Hepatic stellate cell (primary cell): Measurements from ENCODE around the gene FBXW8.

Source experiments
- DNase-seq: peaks from one replicate; pipeline ENCODE4 v3.0.0; 2011; ENCODE audit warnings: low spot score

Gene FBXW8

GRCh38 chr12:116990971-116991966 lies 80.5 kb downstream of the FBXW8 start:
- peak; percentile 41 for DNase-seq

GRCh38 chr12:116996093-116996492 lies 85.3 kb downstream of the FBXW8 start:
- DNase-seq, result no peak

GRCh38 chr12:116996621-116997020 lies 85.9 kb downstream of the FBXW8 start:
- DNase-seq, result no peak

GRCh38 chr12:116999066-116999465 lies 88.3 kb downstream of the FBXW8 start:
- DNase-seq, result no peak

GRCh38 chr12:117000316-117000715 lies 89.6 kb downstream of the FBXW8 start:
- no peak for DNase-seq

- DNase-seq, result no peak
Measured at GRCh38 chr12:117002051-117002817, 91.5 kb downstream of the FBXW8 start.

GRCh38 chr12:117003883-117004404 lies 93.2 kb downstream of the FBXW8 start:
- DNase-seq, result no peak

- no peak for DNase-seq
Measured at GRCh38 chr12:117005417-117006046, 94.8 kb downstream of the FBXW8 start.

- no peak for DNase-seq
Measured at GRCh38 chr12:117006333-117006732, 95.6 kb downstream of the FBXW8 start.

GRCh38 chr12:117007577-117007976 lies 96.8 kb downstream of the FBXW8 start:
- DNase-seq, result no peak

- DNase-seq, result no peak
Measured at GRCh38 chr12:117009759-117010158, 99.0 kb downstream of the FBXW8 start.

GRCh38 chr12:117010693-117011451 lies 100.1 kb downstream of the FBXW8 start:
- no peak for DNase-seq

- peak; percentile 73 for DNase-seq
Measured at GRCh38 chr12:117011988-117012805, 101.4 kb downstream of the FBXW8 start.

- no peak for DNase-seq
Measured at GRCh38 chr12:117013726-117014125, 103.0 kb downstream of the FBXW8 start.

GRCh38 chr12:117014342-117014887 lies 103.7 kb downstream of the FBXW8 start:
- DNase-seq, result no peak

- no peak for DNase-seq
Measured at GRCh38 chr12:117015811-117016210, 105.1 kb downstream of the FBXW8 start.

- no peak for DNase-seq
Measured at GRCh38 chr12:117017807-117018206, 107.1 kb downstream of the FBXW8 start.

GRCh38 chr12:117018276-117018675 lies 107.5 kb downstream of the FBXW8 start:
- no peak for DNase-seq

GRCh38 chr12:117018685-117019084 lies 107.9 kb downstream of the FBXW8 start:
- no peak for DNase-seq

- DNase-seq, result no peak
Measured at GRCh38 chr12:117019866-117020265, 109.1 kb downstream of the FBXW8 start.
